Measurements from ENCODE around the gene KDM1B. TPM values are rescaled to one million over a fixed set of nuclear protein-coding genes. Genes with fewer than 3 reads are reported as not detected.

Gene KDM1B
- total RNA-seq, 1 experiment from 2014 or later = 47.2 TPM

- Histone ChIP-seq H3K9ac (ENCODE audit: low read length) (no peak overlapping the region), H3K4me1 (ENCODE audit: low read length) (peaks cover 16% of the 10 kb centered on the region), H3K9me2 (replicated peaks; ENCODE audit: insufficient read depth, low read length) (no peaks in the 10 kb centered on the region), H3K9me3 (ENCODE audit: low read length) (no peaks in the 10 kb centered on the region), H3K27me3 (ENCODE audit: low read length) (no peaks in the 10 kb centered on the region), H3K27ac (ENCODE audit: low read length) (no peak overlapping the region), H3K36me3 (ENCODE audit: insufficient read depth, low read length) (no peaks in the 10 kb centered on the region), H3K4me3 (ENCODE audit: low read length) (no peak overlapping the region), H3K79me2 (ENCODE audit: low read length) (no peaks in the 10 kb centered on the region), H2AFZ (ENCODE audit: low read length) (no peak overlapping the region), H3K4me2 (ENCODE audit: low read depth, low read length, poor library complexity, severe bottlenecking) (no peak overlapping the region), H4K20me1 (ENCODE audit: insufficient read depth, low read depth, low read length) (no peaks in the 10 kb centered on the region)
- DNase-seq = no peak
These were observed 114.5 kb downstream of the KDM1B start for GRCh38 chr6:18269717-18270116.

- H3K9me3 ChIP-seq (ENCODE audit: low read length) = no peaks in the 10 kb centered on the region
- no peaks in the 10 kb centered on the region for H3K36me3 ChIP-seq (ENCODE audit: insufficient read depth, low read length)
- no peaks in the 10 kb centered on the region for H3K9me2 ChIP-seq (replicated peaks; ENCODE audit: insufficient read depth, low read length)
- no peak overlapping the region for H3K27ac ChIP-seq (ENCODE audit: low read length)
- no peaks in the 10 kb centered on the region for H4K20me1 ChIP-seq (ENCODE audit: insufficient read depth, low read depth, low read length)
- H3K9ac ChIP-seq (ENCODE audit: low read length) = no peak overlapping the region
- no peaks in the 10 kb centered on the region for H3K27me3 ChIP-seq (ENCODE audit: low read length)
- no peak overlapping the region for H3K4me2 ChIP-seq (ENCODE audit: low read depth, low read length, poor library complexity, severe bottlenecking)
- H2AFZ ChIP-seq (ENCODE audit: low read length) = no peak overlapping the region
- H3K79me2 ChIP-seq (ENCODE audit: low read length) = no peaks in the 10 kb centered on the region
- no peak overlapping the region for H3K4me3 ChIP-seq (ENCODE audit: low read length)
- H3K4me1 ChIP-seq (ENCODE audit: low read length) = peaks cover 11% of the 10 kb centered on the region
- peak; percentile 31 for DNase-seq
These were observed 115.0 kb downstream of the KDM1B start for GRCh38 chr6:18270216-18270615.

Small RNA genes within 50 kb of the gene (small RNA-seq; reads per million reads assigned to genes)
- not detected for gene RF00019

Other genes starting within 250 kb of the KDM1B start
- 0.07 TPM in 1 of 2 replicates, not detected in the other for gene KIF13A, start 167.8 kb upstream of the KDM1B start, total RNA-seq (2014; rRNA removed; shearing (Covaris generic); ENCODE audit: low replicate concordance)
- gene NHLRC1, start 32.7 kb upstream of the KDM1B start, total RNA-seq (2014; rRNA removed; shearing (Covaris generic); ENCODE audit: low replicate concordance) = not detected in 2 replicates
- 2.0 and 3.2 TPM in 2 replicates for gene TPMT, start 345 bp upstream of the KDM1B start, total RNA-seq (2014; rRNA removed; shearing (Covaris generic); ENCODE audit: low replicate concordance)
- gene DEK, start 109.1 kb downstream of the KDM1B start, total RNA-seq (2014; rRNA removed; shearing (Covaris generic); ENCODE audit: low replicate concordance) = 154 and 156 TPM in 2 replicates
- 28.1 and 36.4 TPM in 2 replicates for gene RNF144B, start 231.9 kb downstream of the KDM1B start, total RNA-seq (2014; rRNA removed; shearing (Covaris generic); ENCODE audit: low replicate concordance)